SK-N-MC (cell line): ENCODE measurements around the gene PALM.

Experiments
- EZH2 ChIP-seq: fragments of 200-600 bp; sonication (generic); IDR thresholded peaks from one replicate; pipeline ENCODE4 v1.6.1; 2017; ENCODE audit warnings: antibody characterized with exemption
- POLR2AphosphoS5 ChIP-seq: IDR thresholded peaks from 2 replicates; pipeline ENCODE4 v1.6.1; 2012; ENCODE audit warnings: mild to moderate bottlenecking, low read depth, low read length, borderline replicate concordance

DNA sequence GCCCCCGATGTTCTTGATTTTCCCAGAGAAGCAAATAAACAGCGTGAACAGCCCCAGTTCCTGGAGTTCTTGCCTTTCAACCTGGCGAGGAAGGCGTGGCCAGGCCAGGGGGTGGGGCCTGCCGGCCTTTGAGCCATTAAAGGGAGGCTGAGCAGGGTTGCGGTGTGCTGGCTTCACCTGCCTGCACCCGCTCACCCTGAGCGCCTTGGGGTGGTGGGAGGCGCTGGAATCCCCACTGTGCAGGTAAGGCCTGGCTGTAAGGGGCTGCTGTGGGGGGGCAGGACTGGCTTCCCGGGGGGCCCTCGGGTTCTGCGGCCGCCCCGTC is 39.5 kb downstream of the PALM start:
- TF ChIP-seq EZH2 (no peak), POLR2AphosphoS5 (no peak)
